NT2/D1 (cell line): ENCODE data around the gene SLC24A3.

Experiments used
- DNase-seq: peaks from one replicate; pipeline ENCODE4 v3.0.0-alpha.2; 2011; ENCODE audit warnings: low read depth, low spot score
- H3K27me3 ChIP-seq: 2 replicates; pipeline ENCODE4 v1.6.0; 2011; ENCODE audit warnings: mild to moderate bottlenecking; ENCODE audit not compliant: insufficient read length, insufficient read depth
- H3K36me3 ChIP-seq: 2 replicates; pipeline ENCODE4 v1.6.1; 2011; ENCODE audit warnings: mild to moderate bottlenecking, low read length, mixed read lengths; ENCODE audit not compliant: insufficient read depth, insufficient read length
- H3K4me1 ChIP-seq: 2 replicates; pipeline ENCODE4 v1.5.1; 2011; ENCODE audit not compliant: insufficient read depth, insufficient read length
- H3K4me3 ChIP-seq: 2 replicates; pipeline ENCODE4 v1.5.1; 2011; ENCODE audit warnings: low read depth; ENCODE audit not compliant: insufficient read length
- H3K9ac ChIP-seq: 2 replicates; pipeline ENCODE4 v1.6.0; 2011; ENCODE audit warnings: low read depth; ENCODE audit not compliant: insufficient read length
- H3K9me3 ChIP-seq: 2 replicates; pipeline ENCODE4 v1.5.1; 2011; ENCODE audit warnings: mild to moderate bottlenecking, low read length; ENCODE audit not compliant: insufficient read depth
- SUZ12 ChIP-seq: IDR thresholded peaks from 2 replicates; pipeline ENCODE4 v1.6.1; 2011; ENCODE audit not compliant: insufficient read length, insufficient read depth; ENCODE audit errors: extremely low read depth
- YY1 ChIP-seq: IDR thresholded peaks from 2 replicates; pipeline ENCODE4 v1.6.1; 2011; ENCODE audit not compliant: insufficient read length, insufficient read depth
- ZNF274 ChIP-seq: IDR thresholded peaks from 2 replicates; pipeline ENCODE4 v1.6.1; 2011; ENCODE audit warnings: mild to moderate bottlenecking, low read depth, low read length

SLC24A3 gene

GRCh38 chr20:19767070-19767469 lies 554.6 kb downstream of the SLC24A3 start:
- H3K27me3 ChIP-seq: no peaks in the 10 kb centered on the region
- no peaks in the 10 kb centered on the region for H3K9me3 ChIP-seq
- no peak overlapping the region for H3K9ac ChIP-seq
- no peak for TF ChIP-seq ZNF274
- TF ChIP-seq YY1: no peak
- TF ChIP-seq SUZ12: no peak
- H3K4me3 ChIP-seq: no peak overlapping the region
- no peaks in the 10 kb centered on the region for H3K36me3 ChIP-seq
- DNase-seq: no peak
- no peaks in the 10 kb centered on the region for H3K4me1 ChIP-seq

GRCh38 chr20:19768325-19768842 lies 555.9 kb downstream of the SLC24A3 start:
- no peaks in the 10 kb centered on the region for H3K27me3 ChIP-seq
- H3K4me3 ChIP-seq: no peak overlapping the region
- H3K9ac ChIP-seq: no peak overlapping the region
- DNase-seq: no peak
- H3K36me3 ChIP-seq: no peaks in the 10 kb centered on the region
- TF ChIP-seq YY1 (no peak), SUZ12 (no peak), ZNF274 (no peak)
- H3K9me3 ChIP-seq: no peaks in the 10 kb centered on the region
- no peaks in the 10 kb centered on the region for H3K4me1 ChIP-seq

- H3K36me3 ChIP-seq: no peaks in the 10 kb centered on the region
- DNase-seq: no peak
- no peak overlapping the region for H3K9ac ChIP-seq
- no peaks in the 10 kb centered on the region for H3K4me1 ChIP-seq
- no peak overlapping the region for H3K4me3 ChIP-seq
- H3K9me3 ChIP-seq: no peaks in the 10 kb centered on the region
- TF ChIP-seq YY1 (no peak), ZNF274 (no peak), SUZ12 (no peak)
- H3K27me3 ChIP-seq: no peaks in the 10 kb centered on the region
Observed at GRCh38 chr20:19769507-19769906, 557.1 kb downstream of the SLC24A3 start.

- H3K4me3 ChIP-seq: no peak overlapping the region
- no peaks in the 10 kb centered on the region for H3K27me3 ChIP-seq
- no peaks in the 10 kb centered on the region for H3K9me3 ChIP-seq
- no peaks in the 10 kb centered on the region for H3K4me1 ChIP-seq
- TF ChIP-seq ZNF274: no peak
- TF ChIP-seq YY1: no peak
- TF ChIP-seq SUZ12: no peak
- DNase-seq: no peak
- H3K9ac ChIP-seq: no peak overlapping the region
- no peaks in the 10 kb centered on the region for H3K36me3 ChIP-seq
Observed at GRCh38 chr20:19770375-19770774, 557.9 kb downstream of the SLC24A3 start.

GRCh38 chr20:19771031-19771430 lies 558.6 kb downstream of the SLC24A3 start:
- H3K4me1 ChIP-seq: no peaks in the 10 kb centered on the region
- no peak for DNase-seq
- H3K36me3 ChIP-seq: no peaks in the 10 kb centered on the region
- no peaks in the 10 kb centered on the region for H3K9me3 ChIP-seq
- no peak overlapping the region for H3K4me3 ChIP-seq
- H3K9ac ChIP-seq: no peak overlapping the region
- H3K27me3 ChIP-seq: no peaks in the 10 kb centered on the region
- TF ChIP-seq ZNF274 (no peak), YY1 (no peak)
